Pancreas (tissue), 10 donors: ENCODE data around the gene UBE2L6. TPM values are rescaled to one million over a fixed set of nuclear protein-coding genes. Genes with fewer than 3 reads are reported as not detected.
A peak's percentile ranks its signal among the peaks of the same experiment; 100 is the strongest.

Source experiments
- ATAC-seq, 4 donors: fragments of 200-7000 bp; cut with Tn5 transposase; one replicate each; pipeline versions ENCODE4 v1.8.0 to v1.9.1; 2020; ENCODE audit warnings: mild to moderate bottlenecking in 4 of 4, moderate library complexity in 4 of 4
- DNase-seq, 6 donors: peaks; one replicate each; pipeline ENCODE4 v3.0.0-alpha.2; 2020
- FAIRE-seq: peaks from 2 replicates; lab custom pipeline; 2012; peaks lifted over from hg19 to GRCh38; lab: Jason Lieb, UNC
- H3K27ac ChIP-seq, 4 donors: fragments of 200-600 bp; sonication (generic); 1 replicate in 3 of 4; 2 replicates in 1 of 4; pipeline versions ENCODE4 v1.5.0 to v1.8.0; 2020
- H3K27me3 ChIP-seq, 4 donors: fragments of 200-600 bp; one replicate each; pipeline ENCODE4 v1.8.0; 2021
- H3K36me3 ChIP-seq, 3 donors: fragments of 200-600 bp; sonication (generic) in 1 of 3; one replicate each; pipeline versions ENCODE4 v1.5.0 to v1.8.0; 2020 to 2021
- H3K4me1 ChIP-seq, 3 donors: fragments of 200-600 bp; one replicate each; pipeline ENCODE4 v1.8.0; 2021
- H3K4me3 ChIP-seq, 4 donors: fragments of 200-600 bp; sonication (generic) in 2 of 4; one replicate each; pipeline versions ENCODE4 v1.5.0 to v1.8.0; 2020 to 2021
- H3K9me3 ChIP-seq, 4 donors: fragments of 200-600 bp; one replicate each; pipeline ENCODE4 v1.8.0; 2021
- CTCF ChIP-seq, 4 donors: fragments of 200-600 bp; sonication (generic) in 3 of 4; IDR thresholded peaks; one replicate each; pipeline versions ENCODE4 v1.5.0 to v1.8.0; 2021; ENCODE audit warnings: antibody characterized with exemption in 4 of 4
- WGBS, 2 donors: extraction: QIAGEN DNeasy Blood & Tissue Kit; methylation state at CpG; one replicate each; pipeline ENCODE4 v1.1.7; 2013; 5-methylcytosine and 5-hydroxymethylcytosine counted together
- intact Hi-C, 3 donors: fragments of 100-400 bp; cut with DNase I; formaldehyde crosslinking; loops; one replicate each; pipeline versions ENCODE4 v1.11.1 to v1.14.2; 2022
- polyA plus RNA-seq, 2 donors: library from polyadenylated mRNA; stranded (reverse); fragments of 200-250 nt; gene quantifications; one replicate each; pipeline ENCODE4 v1.2.3, GENCODE V29; 2013
- total RNA-seq, 6 donors: library from RNA; stranded (reverse); fragmentation: NEBNext Ultra II Directional in 4 of 6; extraction: Animal tissue kit (Norgen Biotek cat#: 25700) in 4 of 6; gene quantifications; one replicate each; pipeline versions ENCODE4 v1.2.1 to v1.2.4, GENCODE V29; 2021 to 2023
- donor health status: healthy with polysubstance abuse.
- donor health status: DM: no; HTN: no; CAD: no; lungs with moderate emphysema.
- donor health status: DM: no; HTN: no; CAD: no.
- donor health status: control.
- donor health status: control.
- donor health status: Bipolar disorder and iron deficiency.
- donor health status: DM: yes; HTN: yes; CAD: no.
- donor health status: DM: no; HTN: no; CAD: no.
- donor health status: DM: no; HTN: no; CAD: no.
- donor health status: DM: yes; HTN: yes; CAD: no.

The UBE2L6 gene
- total and polyA plus RNA-seq, 8 donors: 9.6 to 46.4 (median 12.9) TPM

- no peaks in the 10 kb centered on the region for H3K27me3 ChIP-seq
- WGBS, 2 donors: 64 to 71% methylated on average over 4 of the region's 4 CpGs
- no peak overlapping the region for H3K27ac ChIP-seq
- peaks cover 0 to 9% (median 0%) of the 10 kb centered on the region in 3 donors for H3K4me1 ChIP-seq
- no peak for TF ChIP-seq CTCF (IDR thresholded peaks at IDR 0.05)
- H3K9me3 ChIP-seq: no peaks in the 10 kb centered on the region
- DNase-seq: no peak
- no peak for ATAC-seq
- no peaks in the 10 kb centered on the region for H3K36me3 ChIP-seq
- intact Hi-C loops: loop anchor here in 1 of 3 donors (10.0 kb wide), 1 partner anchor 82 kb away; the partner anchor contains the start of gene YPEL4
- FAIRE-seq: no peak
- H3K4me3 ChIP-seq: no peak overlapping the region
Measured at GRCh38 chr11:57562596-57562995, 4.9 kb downstream of the UBE2L6 start.

- H3K27ac ChIP-seq: no peak overlapping the region
- no peak for TF ChIP-seq CTCF (IDR thresholded peaks at IDR 0.05)
- H3K36me3 ChIP-seq: no peaks in the 10 kb centered on the region
- no peaks in the 10 kb centered on the region for H3K27me3 ChIP-seq
- DNase-seq: no peak
- WGBS, 2 donors: 78% methylated on average over 4 of the region's 4 CpGs
- H3K4me1 ChIP-seq: no peaks in the 10 kb centered on the region
- H3K9me3 ChIP-seq: no peaks in the 10 kb centered on the region
- no peak for FAIRE-seq
- ATAC-seq: no peak
- no peak overlapping the region for H3K4me3 ChIP-seq
- intact Hi-C loops: loop anchor here in 1 of 3 donors (10.0 kb wide), 1 partner anchor 85 kb away; the partner anchor contains the start of gene YPEL4
Measured at GRCh38 chr11:57560146-57560545, 7.3 kb downstream of the UBE2L6 start.

- Histone ChIP-seq H3K4me1 (peaks cover 0 to 11% (median 11%) of the 10 kb centered on the region in 3 donors), H3K9me3 (no peaks in the 10 kb centered on the region), H3K36me3 (peaks cover 0 to 11% (median 0%) of the 10 kb centered on the region in 3 donors), H3K4me3 (no peak overlapping the region), H3K27me3 (no peaks in the 10 kb centered on the region), H3K27ac (no peak overlapping the region)
- intact Hi-C loops: no loop called here
- no peak for TF ChIP-seq CTCF (IDR thresholded peaks at IDR 0.05)
- DNase-seq: no peak
- no peak for FAIRE-seq
- 83 to 84% methylated on average over 8 of the region's 8 CpGs for WGBS, 2 donors
- ATAC-seq: no peak
Measured at GRCh38 chr11:57556041-57556440, 11.4 kb downstream of the UBE2L6 start.

- Histone ChIP-seq H3K9me3 (no peaks in the 10 kb centered on the region), H3K4me3 (no peak overlapping the region), H3K36me3 (peaks cover 0 to 11% (median 0%) of the 10 kb centered on the region in 3 donors), H3K27ac (no peak overlapping the region), H3K4me1 (peaks cover 0 to 11% (median 11%) of the 10 kb centered on the region in 3 donors), H3K27me3 (no peaks in the 10 kb centered on the region)
- WGBS, 2 donors: 90 to 95% methylated on average over 2 of the region's 2 CpGs
- FAIRE-seq (no peak), ATAC-seq (no peak), DNase-seq (no peak)
- intact Hi-C loops: no loop called here
- TF ChIP-seq CTCF (IDR thresholded peaks at IDR 0.05): no peak
Measured at GRCh38 chr11:57555393-57555792, 12.1 kb downstream of the UBE2L6 start.

- peaks cover 0 to 11% (median 0%) of the 10 kb centered on the region in 3 donors for H3K36me3 ChIP-seq
- H3K27ac ChIP-seq: peak overlapping the region; percentile 26 to 64 (median 60)
- H3K4me3 ChIP-seq: no peak overlapping the region
- TF ChIP-seq CTCF (IDR thresholded peaks at IDR 0.05): no peak
- ATAC-seq (peak; percentile 35 to 63 (median 56)), DNase-seq (no peak), FAIRE-seq (no peak)
- WGBS, 2 donors: 41 to 50% methylated on average over 5 of the region's 5 CpGs
- intact Hi-C loops: no loop called here
- H3K27me3 ChIP-seq: no peaks in the 10 kb centered on the region
- H3K4me1 ChIP-seq: peaks cover 0 to 11% (median 11%) of the 10 kb centered on the region in 3 donors
- H3K9me3 ChIP-seq: no peaks in the 10 kb centered on the region
Measured at GRCh38 chr11:57552479-57552878, 15.0 kb downstream of the UBE2L6 start.
